Endodermal cell (in vitro differentiated cells): ENCODE data around the gene NAT8. TPM values are rescaled to one million over a fixed set of nuclear protein-coding genes. Genes with fewer than 3 reads are reported as not detected.
"Not testable (repeated sequence)": the region's sequence is repeated elsewhere in the genome, so short reads cannot be mapped to it uniquely, and the experiment has no call there.

ENCODE experiments used
- DNase-seq: peaks from one replicate; pipeline ENCODE4 v3.0.0-alpha.2; 2017
- H3K27ac ChIP-seq: 2 replicates; pipeline ENCODE4 v1.5.1; 2013; ENCODE audit warnings: mild to moderate bottlenecking, low read depth, low read length, moderate library complexity
- H3K27me3 ChIP-seq: 2 replicates; pipeline ENCODE4 v1.6.1; 2013; ENCODE audit warnings: mild to moderate bottlenecking, low read length, moderate library complexity; ENCODE audit not compliant: insufficient read depth, control insufficient read depth, poor library complexity, severe bottlenecking
- H3K36me3 ChIP-seq: 2 replicates; pipeline ENCODE4 v1.7.0; 2013; ENCODE audit warnings: mild to moderate bottlenecking, low read length, moderate library complexity; ENCODE audit not compliant: control insufficient read depth, insufficient read depth
- H3K4me1 ChIP-seq: one replicate; pipeline ENCODE4 v1.7.0; 2013; ENCODE audit warnings: low read length; ENCODE audit not compliant: control insufficient read depth, insufficient read depth
- H3K4me3 ChIP-seq: 2 replicates; pipeline ENCODE4 v1.5.1; 2013; ENCODE audit warnings: mild to moderate bottlenecking, low read length, moderate library complexity
- H3K9ac ChIP-seq: 2 replicates; pipeline ENCODE4 v1.6.1; 2013; ENCODE audit warnings: mild to moderate bottlenecking, low read length, moderate library complexity; ENCODE audit not compliant: poor library complexity, severe bottlenecking; ENCODE audit errors: extremely low read depth
- H3K9me3 ChIP-seq: 2 replicates; pipeline ENCODE4 v1.6.1; 2013; ENCODE audit warnings: mild to moderate bottlenecking, low read length, moderate library complexity; ENCODE audit not compliant: control insufficient read depth
- H3K27ac Mint-ChIP-seq: 2 replicates; pipeline ENCODE4 v1.8.0; 2020; ENCODE audit warnings: mixed read lengths
- H3K27me3 Mint-ChIP-seq: 2 replicates; pipeline ENCODE4 v1.8.0; 2021; ENCODE audit warnings: mild to moderate bottlenecking, mixed read lengths; ENCODE audit not compliant: insufficient read depth
- H3K36me3 Mint-ChIP-seq: 2 replicates; pipeline ENCODE4 v1.8.0; 2020; ENCODE audit warnings: low read depth, mixed read lengths
- H3K4me1 Mint-ChIP-seq: 2 replicates; pipeline ENCODE4 v1.8.0; 2020; ENCODE audit warnings: mixed read lengths
- H3K4me3 Mint-ChIP-seq: 2 replicates; pipeline ENCODE4 v1.8.0; 2020; ENCODE audit warnings: mild to moderate bottlenecking, moderate library complexity, mixed read lengths
- H3K9me3 Mint-ChIP-seq: 2 replicates; pipeline ENCODE4 v1.8.0; 2020; ENCODE audit warnings: mild to moderate bottlenecking, mixed read lengths
- CTCF ChIP-seq: fragments of 200-600 bp; sonication (generic); conservative IDR thresholded peaks from 2 replicates; pipeline ENCODE4 v1.5.0; 2021; ENCODE audit warnings: antibody characterized with exemption, mild to moderate bottlenecking
- WGBS, 2 experiments: methylation state at CpG; one replicate each; pipeline versions ENCODE4 v1.1.5 to v1.1.7; 2013; ENCODE audit warnings: missing lambda C conversion rate in 2 of 2, mixed read lengths in 1 of 2; ENCODE audit not compliant: insufficient coverage in 1 of 2, insufficient read length in 1 of 2; 5-methylcytosine and 5-hydroxymethylcytosine counted together
- total RNA-seq, 2 donors: library from RNA; stranded (reverse); fragmentation: NEBNext Ultra II Directional in 1 of 2; extraction: Animal tissue kit (Norgen Biotek cat#: 25700) in 1 of 2; gene quantifications; 2 replicates in 1 of 2; 3 replicates in 1 of 2; pipeline ENCODE4 v1.2.1, GENCODE V29; 2021

NAT8 gene
- total RNA-seq, 2 donors from 2014 or later: not detected

GRCh38 chr2:73667239-73667638 is 25.0 kb upstream of the NAT8 start:
- not testable (repeated sequence) for H3K9me3 ChIP-seq, DNase-seq, H3K9me3 Mint-ChIP-seq, H3K4me3 Mint-ChIP-seq, H3K4me1 ChIP-seq, H3K9ac ChIP-seq, H3K27ac Mint-ChIP-seq, H3K36me3 ChIP-seq, H3K4me3 ChIP-seq, H3K36me3 Mint-ChIP-seq, H3K4me1 Mint-ChIP-seq, H3K27ac ChIP-seq
- no CpG with 5 or more reads among the region's 3 CpGs for WGBS, 2 experiments
- peaks cover 70% of the 10 kb centered on the region for H3K27me3 Mint-ChIP-seq
- H3K27me3 ChIP-seq: peaks cover 33% of the 10 kb centered on the region

- Histone ChIP-seq H3K9ac (no peak overlapping the region), H3K36me3 (no peaks in the 10 kb centered on the region), H3K27me3 (peaks cover 41% of the 10 kb centered on the region), H3K27ac (no peak overlapping the region), H3K4me1 (no peaks in the 10 kb centered on the region), H3K4me3 (no peak overlapping the region), H3K9me3 (no peaks in the 10 kb centered on the region)
- Mint-ChIP-seq H3K27ac (no peak overlapping the region), H3K4me1 (no peaks in the 10 kb centered on the region), H3K36me3 (no peaks in the 10 kb centered on the region), H3K4me3 (no peak overlapping the region), H3K9me3 (no peaks in the 10 kb centered on the region), H3K27me3 (peaks cover 28% of the 10 kb centered on the region)
- TF ChIP-seq CTCF: no peak
- no CpG with 5 or more reads among the region's 2 CpGs for WGBS, 2 experiments
- no peak for DNase-seq
Measured at GRCh38 chr2:73654175-73654574, 12.0 kb upstream of the NAT8 start.

GRCh38 chr2:73652348-73652747 is 10.1 kb upstream of the NAT8 start:
- Histone ChIP-seq H3K4me3 (no peak overlapping the region), H3K4me1 (no peaks in the 10 kb centered on the region), H3K9ac (no peak overlapping the region), H3K27me3 (peaks cover 25% of the 10 kb centered on the region), H3K9me3 (peaks cover 6% of the 10 kb centered on the region), H3K27ac (no peak overlapping the region), H3K36me3 (no peaks in the 10 kb centered on the region)
- H3K4me3 Mint-ChIP-seq: no peak overlapping the region
- H3K36me3 Mint-ChIP-seq: no peaks in the 10 kb centered on the region
- peaks cover 17% of the 10 kb centered on the region for H3K27me3 Mint-ChIP-seq
- no peak overlapping the region for H3K27ac Mint-ChIP-seq
- no peak for TF ChIP-seq CTCF
- DNase-seq: no peak
- H3K9me3 Mint-ChIP-seq: peaks cover 15% of the 10 kb centered on the region
- 92% methylated on average over 3 of the region's 3 CpGs; no CpG with 5 or more reads in 1 of the 2 experiments for WGBS, 2 experiments
- H3K4me1 Mint-ChIP-seq: no peaks in the 10 kb centered on the region

GRCh38 chr2:73651591-73652230 is 9.5 kb upstream of the NAT8 start:
- H3K4me1 ChIP-seq: no peaks in the 10 kb centered on the region
- no peak for TF ChIP-seq CTCF
- Mint-ChIP-seq H3K27me3 (peaks cover 23% of the 10 kb centered on the region), H3K4me1 (no peaks in the 10 kb centered on the region), H3K4me3 (no peak overlapping the region), H3K27ac (no peak overlapping the region), H3K9me3 (peaks cover 21% of the 10 kb centered on the region), H3K36me3 (no peaks in the 10 kb centered on the region)
- no peak overlapping the region for H3K27ac ChIP-seq
- H3K9ac ChIP-seq: no peak overlapping the region
- H3K27me3 ChIP-seq: peaks cover 25% of the 10 kb centered on the region
- 84 to 87% methylated on average over 6 of the region's 6 CpGs for WGBS, 2 experiments
- no peak for DNase-seq
- no peaks in the 10 kb centered on the region for H3K36me3 ChIP-seq
- H3K4me3 ChIP-seq: no peak overlapping the region
- peaks cover 6% of the 10 kb centered on the region for H3K9me3 ChIP-seq

- H3K36me3 Mint-ChIP-seq, H3K27ac ChIP-seq, H3K4me3 ChIP-seq, H3K27ac Mint-ChIP-seq, H3K9me3 ChIP-seq, H3K4me1 Mint-ChIP-seq, H3K36me3 ChIP-seq, H3K4me1 ChIP-seq, H3K9ac ChIP-seq, H3K4me3 Mint-ChIP-seq, DNase-seq: not testable (repeated sequence)
- 70 to 84% methylated on average over 2 to 10 of the region's 10 CpGs for WGBS, 2 experiments
- peaks cover 48% of the 10 kb centered on the region for H3K27me3 Mint-ChIP-seq
- H3K27me3 ChIP-seq: peaks cover 16% of the 10 kb centered on the region
- H3K9me3 Mint-ChIP-seq: peaks cover 23% of the 10 kb centered on the region
Measured at GRCh38 chr2:73647690-73648089, 5.5 kb upstream of the NAT8 start.
